Kidney (tissue), 14 donors: ENCODE measurements around the gene SNX6. TPM values are rescaled to one million over a fixed set of nuclear protein-coding genes. Genes with fewer than 3 reads are reported as not detected.

Source experiments
- DNase-seq, 5 donors: peaks; one replicate each; pipeline ENCODE4 v3.0.0-alpha.2; 2013 to 2020
- FAIRE-seq: peaks from 2 replicates; lab custom pipeline; 2012; peaks lifted over from hg19 to GRCh38; lab: Jason Lieb, UNC
- H3K27ac ChIP-seq, 2 donors: one replicate each; pipeline ENCODE4 v1.7.0; 2013; ENCODE audit warnings: low read depth in 2 of 2, low read length in 2 of 2, inconsistent platforms in 1 of 2
- H3K27me3 ChIP-seq: one replicate; pipeline ENCODE4 v1.7.1; 2013; ENCODE audit warnings: low read length, inconsistent platforms; ENCODE audit not compliant: control insufficient read depth, insufficient read depth
- H3K36me3 ChIP-seq, 3 donors: one replicate each; pipeline versions ENCODE4 v1.7.0 to v1.7.1; 2013; ENCODE audit warnings: low read length in 3 of 3, control low read depth in 1 of 3, inconsistent platforms in 1 of 3; ENCODE audit not compliant: insufficient read depth in 3 of 3, control insufficient read depth in 2 of 3
- H3K4me1 ChIP-seq, 3 donors: one replicate each; pipeline versions ENCODE4 v1.7.0 to v1.7.1; 2013; ENCODE audit warnings: low read length in 3 of 3, inconsistent platforms in 1 of 3, low read depth in 1 of 3; ENCODE audit not compliant: control insufficient read depth in 2 of 3, insufficient read depth in 2 of 3
- H3K4me3 ChIP-seq, 3 donors: one replicate each; pipeline versions ENCODE4 v1.7.0 to v1.8.1; 2013; ENCODE audit warnings: low read length in 3 of 3, control low read depth in 1 of 3, inconsistent platforms in 1 of 3
- H3K9ac ChIP-seq, 3 donors: one replicate each; pipeline versions ENCODE4 v1.7.0 to v1.7.1; 2013; ENCODE audit warnings: low read length in 3 of 3, control low read depth in 1 of 3, inconsistent platforms in 1 of 3
- H3K9me3 ChIP-seq, 3 donors: one replicate each; pipeline versions ENCODE4 v1.7.0 to v1.7.1; 2013; ENCODE audit warnings: low read length in 3 of 3, control low read depth in 1 of 3, inconsistent platforms in 1 of 3; ENCODE audit not compliant: control insufficient read depth in 2 of 3, insufficient read depth in 1 of 3
- CTCF ChIP-seq: IDR thresholded peaks from 3 replicates; pipeline ENCODE4 v1.5.1; 2012; ENCODE audit warnings: mild to moderate bottlenecking, moderate library complexity, borderline replicate concordance; ENCODE audit not compliant: insufficient read depth; ENCODE audit errors: extremely low read depth
- intact Hi-C: fragments of 100-400 bp; cut with DNase I; formaldehyde crosslinking; loops from one replicate; pipeline ENCODE4 v1.11.1; 2022
- polyA plus RNA-seq: library from polyadenylated mRNA; stranded (reverse); fragments of 350-450 nt; fragmentation: Illumina TruSeq; extraction: RNeasy Lipid Tissue Mini Kit (QIAGEN cat#74804); gene quantifications from one replicate; pipeline ENCODE4 v1.2.3, GENCODE V29; 2014; ENCODE audit warnings: low read depth, low replicate concordance; ENCODE audit not compliant: insufficient read depth
- total RNA-seq: library from RNA; stranded (reverse); fragmentation: NEBNext Ultra II Directional; extraction: Animal tissue kit (Norgen Biotek cat#: 25700); gene quantifications from one replicate; pipeline ENCODE4 v1.2.1, GENCODE V29; 2021
- donor health status: control.
- donor health status: control.
- donor health status: control.
- donor health status: control.
- donor health status: control.
- donor health status: DM: yes; HTN: yes; CAD: no.
- donor health status: Normal renal cell carcinoma (clear cell type).

Gene SNX6
- total and polyA plus RNA-seq, 2 donors from 2014 or later = 46.1 to 83.2 TPM

DNA sequence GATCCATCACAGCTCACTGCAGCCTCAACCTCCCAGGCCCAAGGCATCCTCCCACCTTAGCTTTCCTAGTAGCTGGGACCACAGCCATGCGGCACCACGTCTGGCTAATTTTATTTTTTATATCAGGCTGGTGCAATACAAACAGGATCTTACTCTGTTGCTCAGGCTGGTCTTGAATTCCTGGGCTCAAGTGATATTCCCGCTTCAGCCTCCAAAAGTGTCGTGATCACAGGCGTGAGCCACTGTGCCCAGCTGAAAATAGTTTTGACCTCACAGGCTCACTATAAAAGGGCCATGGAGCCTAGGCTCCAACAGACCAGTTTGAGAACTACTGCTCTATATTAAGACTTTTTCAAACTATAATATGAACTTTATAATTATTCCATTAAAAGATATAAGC lies 37.3 kb downstream of the SNX6 start:
- DNase-seq (peak in 1 of 5 donors; percentile 2), FAIRE-seq (no peak)
- no peak overlapping the region for H3K4me3 ChIP-seq
- H3K9me3 ChIP-seq = no peaks in the 10 kb centered on the region
- intact Hi-C loops = no loop called here
- H3K36me3 ChIP-seq = peaks cover 11 to 43% (median 13%) of the 10 kb centered on the region in 3 donors
- no peaks in the 10 kb centered on the region for H3K4me1 ChIP-seq
- no peak for TF ChIP-seq CTCF
- no peak overlapping the region for H3K9ac ChIP-seq
- H3K27ac ChIP-seq = no peak overlapping the region
- no peaks in the 10 kb centered on the region for H3K27me3 ChIP-seq

- intact Hi-C loops = no loop called here
Observed at GRCh38 chr14:34583525-34583924, 46.4 kb downstream of the SNX6 start.

DNA sequence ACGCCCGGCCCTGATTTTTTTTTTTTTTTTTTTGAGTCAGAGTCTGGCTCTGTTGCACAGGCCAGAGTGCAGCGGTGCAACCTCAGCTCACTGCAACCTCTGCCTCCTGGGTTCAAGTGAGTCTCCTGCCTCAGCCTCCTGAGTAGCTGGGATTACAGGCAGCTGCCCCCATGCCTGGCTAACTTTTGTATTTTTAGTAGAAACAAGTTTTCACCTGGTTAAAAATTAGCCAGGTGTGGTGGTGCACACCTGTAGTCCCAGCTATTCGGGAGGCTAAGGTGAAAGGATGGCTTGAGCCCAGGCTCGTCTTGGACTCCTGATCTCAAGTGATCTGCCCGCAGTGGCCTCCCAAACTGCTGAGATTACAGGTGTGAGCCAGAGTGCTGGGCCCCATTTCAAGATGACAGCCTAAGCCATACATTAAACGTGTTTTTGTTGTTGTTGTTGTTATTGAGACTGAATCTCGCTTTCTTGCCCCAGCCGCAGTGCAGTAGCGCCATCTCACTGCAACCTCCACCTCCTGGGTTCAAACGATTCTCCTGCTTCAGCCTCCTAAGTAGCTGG lies 47.7 kb downstream of the SNX6 start:
- DNase-seq (no peak), FAIRE-seq (no peak)
- intact Hi-C loops = no loop called here

More at GRCh38 chr14:34583525-34583924, 46.4 kb downstream of the SNX6 start:
- Histone ChIP-seq H3K9ac (no peak overlapping the region), H3K27me3 (no peaks in the 10 kb centered on the region), H3K4me1 (no peaks in the 10 kb centered on the region), H3K9me3 (no peaks in the 10 kb centered on the region), H3K27ac (no peak overlapping the region), H3K36me3 (peaks cover 0 to 11% (median 0%) of the 10 kb centered on the region in 3 donors), H3K4me3 (no peak overlapping the region)
- TF ChIP-seq CTCF = no peak
- FAIRE-seq (no peak), DNase-seq (no peak)

More for the DNA sequence above, 47.7 kb downstream of the SNX6 start:
- H3K4me3 ChIP-seq = no peak overlapping the region
- no peak overlapping the region for H3K27ac ChIP-seq
- no peak for TF ChIP-seq CTCF
- H3K9me3 ChIP-seq = no peaks in the 10 kb centered on the region
- no peaks in the 10 kb centered on the region for H3K27me3 ChIP-seq
- no peaks in the 10 kb centered on the region for H3K4me1 ChIP-seq
- H3K9ac ChIP-seq = no peak overlapping the region
- peaks cover 0 to 21% (median 0%) of the 10 kb centered on the region in 3 donors for H3K36me3 ChIP-seq
